ENCODE results near the gene TAAR8. TPM values are rescaled to one million over a fixed set of nuclear protein-coding genes. Genes with fewer than 3 reads are reported as not detected.

The TAAR8 gene
- total RNA-seq, 2 donors from 2014 or later: not detected

Other genes with a start within 250 kb of the TAAR8 start
- not detected for gene MOXD1, start 151.2 kb upstream of the TAAR8 start, total RNA-seq
- gene STX7, start 39.6 kb upstream of the TAAR8 start, total RNA-seq: 10 to 100 TPM; 17.3 to 18.4 TPM
- gene TAAR9, start 14.4 kb upstream of the TAAR8 start, total RNA-seq: not detected
- gene TAAR6, start 17.6 kb downstream of the TAAR8 start, total RNA-seq: not detected
- not detected for gene TAAR5, start 37.1 kb downstream of the TAAR8 start, total RNA-seq
- not detected for gene TAAR2, start 71.6 kb downstream of the TAAR8 start, total RNA-seq
- not detected for gene TAAR1, start 106.5 kb downstream of the TAAR8 start, total RNA-seq
- gene VNN1, start 161.4 kb downstream of the TAAR8 start, total RNA-seq: under 1 TPM; 0.22 to 0.42 TPM
- 1 to 10 TPM; 2.1 to 5.2 TPM for gene VNN2, start 205.2 kb downstream of the TAAR8 start, total RNA-seq
- gene SLC18B1, start 246.0 kb downstream of the TAAR8 start, total RNA-seq: 1 to 10 TPM; 8.6 to 9.1 TPM

Measured in T-helper 17 cell (primary cell).